Esophagus muscularis mucosa (tissue), 4 donors: ENCODE data around the gene SMIM26. TPM values are rescaled to one million over a fixed set of nuclear protein-coding genes. Genes with fewer than 3 reads are reported as not detected.

ENCODE experiments used
- DNase-seq: peaks from one replicate; pipeline ENCODE4 v3.0.0-alpha.2; 2017; ENCODE audit errors: extremely low spot score
- H3K27ac ChIP-seq, 4 donors: fragments of 200-600 bp; sonication (generic); replicated peaks in 1 of 4; 1 replicate in 3 of 4; 2 replicates in 1 of 4; pipeline ENCODE4 v1.5.1; 2016 to 2019; ENCODE audit warnings: mild to moderate bottlenecking in 1 of 4
- H3K27me3 ChIP-seq, 4 donors: fragments of 200-600 bp; sonication (generic); one replicate each; pipeline versions ENCODE4 v1.5.1 to v1.6.0; 2016 to 2019
- H3K36me3 ChIP-seq, 4 donors: fragments of 200-600 bp; sonication (generic); one replicate each; pipeline ENCODE4 v1.5.1; 2016 to 2019
- H3K4me1 ChIP-seq, 4 donors: fragments of 200-600 bp; sonication (generic); one replicate each; pipeline ENCODE4 v1.5.1; 2016 to 2019
- H3K4me3 ChIP-seq, 4 donors: fragments of 200-600 bp; sonication (generic); 1 replicate in 2 of 4; 2 replicates in 2 of 4; pipeline ENCODE4 v1.5.1; 2016 to 2019; ENCODE audit warnings: mild to moderate bottlenecking in 4 of 4, moderate library complexity in 1 of 4
- H3K9me3 ChIP-seq, 4 donors: fragments of 200-600 bp; sonication (generic); 1 replicate in 3 of 4; 2 replicates in 1 of 4; pipeline ENCODE4 v1.5.1; 2016 to 2019
- EP300 ChIP-seq: sonication (generic); formaldehyde crosslinking; IDR thresholded peaks from one replicate; pipeline ENCODE4 v1.6.1; 2017; ENCODE audit warnings: antibody characterized with exemption
- POLR2A ChIP-seq: fragments of 450-650 bp; IDR thresholded peaks from one replicate; pipeline ENCODE4 v1.6.1; 2017; ENCODE audit warnings: antibody characterized with exemption, moderate library complexity, mild to moderate bottlenecking, low read depth
- POLR2AphosphoS5 ChIP-seq, 2 donors: sonication (generic); formaldehyde crosslinking; IDR thresholded peaks; one replicate each; pipeline ENCODE4 v1.6.1; 2017; ENCODE audit warnings: antibody characterized with exemption in 2 of 2
- WGBS: methylation state at CpG from one replicate; pipeline ENCODE4 v1.1.5; 2018; 5-methylcytosine and 5-hydroxymethylcytosine counted together
- intact Hi-C: fragments of 100-400 bp; cut with DNase I; formaldehyde crosslinking; loops from one replicate; pipeline ENCODE4 v1.15.1; 2023
- total RNA-seq, 4 donors: library from RNA; depleted of rRNA; stranded (reverse); fragments of >200 nt; gene quantifications; one replicate each; pipeline versions ENCODE4 v1.1.0 to v1.2.1, GENCODE V29; 2016
- TF ChIP-seq, protein P1 (sequence below), 3 experiments: fragments of 200-600 bp in 2 of 3; fragments of 450-650 bp in 1 of 3; sonication (generic) in 2 of 3; IDR thresholded peaks; one replicate each; pipeline ENCODE4 v1.5.1; 2017 to 2019; ENCODE audit warnings: antibody characterized with exemption in 3 of 3, mild to moderate bottlenecking in 2 of 3, moderate library complexity in 1 of 3

Gene SMIM26
- total RNA-seq, 4 donors from 2014 or later, result 74.4 to 165 (median 121) TPM

DNA sequence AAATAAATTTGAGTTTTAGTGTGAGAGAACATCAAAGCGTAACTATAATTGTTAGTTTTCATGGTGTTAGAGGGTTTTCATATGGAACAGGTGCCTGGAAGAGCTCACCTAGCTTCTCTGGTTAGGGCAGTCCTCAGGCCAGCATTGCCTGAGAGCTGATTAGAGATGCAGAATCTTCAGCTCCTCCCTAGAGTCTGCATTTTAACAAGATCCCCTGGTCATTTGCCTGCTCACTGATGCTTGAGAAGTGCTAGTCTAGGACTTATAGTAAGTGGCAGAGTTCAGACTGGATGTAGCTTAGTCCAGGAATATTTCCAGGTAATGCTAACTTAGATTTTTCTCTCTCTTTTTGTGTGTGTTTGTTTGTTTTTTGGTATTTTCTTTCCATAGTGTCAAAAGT is 21.7 kb upstream of the SMIM26 start:
- Histone ChIP-seq H3K9me3 (no peaks in the 10 kb centered on the region), H3K4me3 (no peak overlapping the region), H3K27ac (no peak overlapping the region), H3K27me3 (no peaks in the 10 kb centered on the region), H3K4me1 (no peaks in the 10 kb centered on the region), H3K36me3 (peaks cover 57 to 100% (median 86%) of the 10 kb centered on the region in 4 donors)
- no peak for DNase-seq
- TF ChIP-seq EP300, result no peak
- TF ChIP-seq, protein P1, sequence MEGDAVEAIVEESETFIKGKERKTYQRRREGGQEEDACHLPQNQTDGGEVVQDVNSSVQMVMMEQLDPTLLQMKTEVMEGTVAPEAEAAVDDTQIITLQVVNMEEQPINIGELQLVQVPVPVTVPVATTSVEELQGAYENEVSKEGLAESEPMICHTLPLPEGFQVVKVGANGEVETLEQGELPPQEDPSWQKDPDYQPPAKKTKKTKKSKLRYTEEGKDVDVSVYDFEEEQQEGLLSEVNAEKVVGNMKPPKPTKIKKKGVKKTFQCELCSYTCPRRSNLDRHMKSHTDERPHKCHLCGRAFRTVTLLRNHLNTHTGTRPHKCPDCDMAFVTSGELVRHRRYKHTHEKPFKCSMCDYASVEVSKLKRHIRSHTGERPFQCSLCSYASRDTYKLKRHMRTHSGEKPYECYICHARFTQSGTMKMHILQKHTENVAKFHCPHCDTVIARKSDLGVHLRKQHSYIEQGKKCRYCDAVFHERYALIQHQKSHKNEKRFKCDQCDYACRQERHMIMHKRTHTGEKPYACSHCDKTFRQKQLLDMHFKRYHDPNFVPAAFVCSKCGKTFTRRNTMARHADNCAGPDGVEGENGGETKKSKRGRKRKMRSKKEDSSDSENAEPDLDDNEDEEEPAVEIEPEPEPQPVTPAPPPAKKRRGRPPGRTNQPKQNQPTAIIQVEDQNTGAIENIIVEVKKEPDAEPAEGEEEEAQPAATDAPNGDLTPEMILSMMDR (IDR thresholded peaks at IDR 0.05), result no peak
- WGBS, result 96% methylated on average over 1 of the region's 1 CpG
- intact Hi-C loops, result no loop called here

DNA sequence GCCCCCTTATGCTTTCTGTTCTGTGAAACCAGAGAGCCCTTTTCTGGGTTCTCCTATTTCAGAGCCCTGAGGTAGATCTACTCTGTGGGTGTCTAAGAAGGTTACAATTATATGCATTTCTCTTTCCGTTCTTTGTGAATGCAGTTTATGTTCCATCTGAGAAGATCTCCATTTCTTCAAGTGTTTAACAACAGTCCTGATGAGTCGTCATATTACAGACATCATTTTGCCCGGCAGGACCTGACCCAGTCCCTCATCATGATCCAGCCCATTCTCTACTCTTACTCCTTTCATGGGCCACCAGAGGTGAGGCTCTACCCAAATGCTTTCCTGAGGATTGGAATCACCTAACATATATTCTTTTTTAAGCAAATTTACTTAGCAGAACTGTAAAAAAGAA is 18.8 kb upstream of the SMIM26 start:
- TF ChIP-seq EP300 (no peak), POLR2A (no peak), POLR2AphosphoS5 (IDR thresholded peaks at IDR 0.05) (no peak)
- TF ChIP-seq, protein P1 (IDR thresholded peaks at IDR 0.05), result no peak
- no peak for DNase-seq
- WGBS, result 88% methylated on average over 3 of the region's 3 CpGs
- no peak overlapping the region for H3K27ac ChIP-seq
- no peak overlapping the region for H3K4me3 ChIP-seq
- no peaks in the 10 kb centered on the region for H3K4me1 ChIP-seq
- H3K36me3 ChIP-seq, result peaks cover 56 to 100% (median 86%) of the 10 kb centered on the region in 4 donors
- H3K9me3 ChIP-seq, result no peaks in the 10 kb centered on the region
- no peaks in the 10 kb centered on the region for H3K27me3 ChIP-seq
- intact Hi-C loops, result no loop called here

DNA sequence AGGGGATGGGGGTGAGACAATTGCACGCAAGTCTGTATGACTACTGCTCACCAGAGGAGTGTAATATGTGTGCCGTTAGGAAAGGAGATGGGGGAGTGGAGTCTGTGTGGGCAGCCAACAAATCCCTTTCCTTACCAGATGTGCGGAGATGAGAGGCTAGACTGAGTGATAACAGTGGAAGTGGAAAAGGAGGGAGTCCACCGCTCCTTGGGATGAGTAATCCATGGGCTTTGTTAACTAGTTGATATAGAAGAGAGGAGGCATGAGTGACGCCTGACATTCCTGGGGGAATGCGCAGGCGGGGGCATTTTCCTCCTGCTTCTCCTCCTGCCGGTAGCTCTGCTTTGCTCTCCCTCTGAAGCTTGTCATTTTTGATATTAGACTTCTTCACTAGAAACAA is 13.5 kb upstream of the SMIM26 start:
- intact Hi-C loops, result no loop called here
- WGBS, result 94% methylated on average over 8 of the region's 8 CpGs
- TF ChIP-seq, protein P1 (IDR thresholded peaks at IDR 0.05), result no peak
- TF ChIP-seq EP300 (no peak), POLR2A (no peak), POLR2AphosphoS5 (IDR thresholded peaks at IDR 0.05) (no peak)
- DNase-seq, result no peak
- no peaks in the 10 kb centered on the region for H3K4me1 ChIP-seq
- H3K27ac ChIP-seq, result no peak overlapping the region
- H3K4me3 ChIP-seq, result no peak overlapping the region
- no peaks in the 10 kb centered on the region for H3K27me3 ChIP-seq
- H3K9me3 ChIP-seq, result no peaks in the 10 kb centered on the region
- peaks cover 52 to 97% (median 88%) of the 10 kb centered on the region in 4 donors for H3K36me3 ChIP-seq

DNA sequence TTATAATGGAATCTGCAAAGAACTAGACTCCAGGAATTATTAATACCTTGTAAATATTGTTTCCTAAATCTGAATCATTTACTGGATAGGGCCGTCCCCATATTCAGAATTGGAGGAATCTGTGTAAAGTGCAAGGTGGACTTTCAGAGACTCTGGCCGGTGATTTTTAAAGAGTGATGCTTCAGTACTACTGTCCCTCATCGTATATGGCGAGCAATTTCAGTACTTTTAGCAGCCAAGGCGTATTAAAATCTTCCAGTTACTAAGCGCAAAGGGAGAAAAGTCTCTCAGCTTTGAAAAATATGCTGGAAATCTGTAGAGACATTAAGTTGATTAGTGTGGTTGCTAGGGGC is 483 bp downstream of the SMIM26 start:
- 7% methylated on average over 6 of the region's 6 CpGs for WGBS
- Histone ChIP-seq H3K27me3 (no peaks in the 10 kb centered on the region), H3K27ac (peak overlapping the region; percentile 80 to 92 (median 83)), H3K9me3 (no peaks in the 10 kb centered on the region), H3K4me3 (peak overlapping the region; percentile 61 to 74 (median 68)), H3K4me1 (peaks cover 4 to 21% (median 18%) of the 10 kb centered on the region in 4 donors), H3K36me3 (peaks cover 0 to 34% (median 24%) of the 10 kb centered on the region in 4 donors)
- intact Hi-C loops, result loop anchor here (5.0 kb wide), 1 partner anchor 60 kb away; the partner anchor contains the start of gene SEC23B
- no peak for DNase-seq
- TF ChIP-seq, protein P1 (IDR thresholded peaks at IDR 0.05), result no peak

DNA sequence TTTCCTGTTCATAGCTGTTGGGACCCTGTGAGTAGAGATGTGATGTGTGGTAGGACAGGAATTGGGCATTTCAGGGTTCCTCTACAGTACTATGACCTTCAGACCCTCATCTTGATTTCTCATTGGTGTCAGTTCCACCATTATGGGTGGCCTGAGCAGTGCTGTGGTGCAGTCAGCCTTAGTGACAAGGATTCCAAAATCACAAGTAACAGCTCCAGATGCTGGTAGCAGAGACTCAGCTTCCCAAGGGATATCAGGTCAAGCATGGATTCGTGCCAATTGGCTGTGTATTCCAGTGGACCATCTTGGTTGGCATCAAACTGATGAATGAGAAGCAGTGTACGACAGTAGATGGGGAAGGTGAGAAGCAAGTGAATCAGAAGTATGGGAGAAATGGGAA is 3.8 kb downstream of the SMIM26 start:
- Histone ChIP-seq H3K4me3 (no peak overlapping the region), H3K27ac (no peak overlapping the region), H3K27me3 (no peaks in the 10 kb centered on the region), H3K36me3 (peaks cover 0 to 31% (median 20%) of the 10 kb centered on the region in 4 donors), H3K4me1 (peaks cover 4 to 21% (median 18%) of the 10 kb centered on the region in 4 donors), H3K9me3 (no peaks in the 10 kb centered on the region)
- DNase-seq, result no peak
- 90% methylated on average over 2 of the region's 2 CpGs for WGBS
- TF ChIP-seq POLR2A, result no peak
- TF ChIP-seq POLR2AphosphoS5 (IDR thresholded peaks at IDR 0.05), result no peak
- TF ChIP-seq EP300, result no peak
- TF ChIP-seq, protein P1 (IDR thresholded peaks at IDR 0.05), result no peak
- intact Hi-C loops, result no loop called here
